Breast epithelium (tissue), 4 donors: ENCODE results near the gene THBS1. TPM values are rescaled to one million over a fixed set of nuclear protein-coding genes. Genes with fewer than 3 reads are reported as not detected.

Experiments
- DNase-seq, 2 donors: peaks; one replicate each; pipeline ENCODE4 v3.0.0-alpha.2; 2019; ENCODE audit warnings: low spot score in 2 of 2
- H3K27ac ChIP-seq, 2 donors: fragments of 200-600 bp; sonication (generic) in 1 of 2; one replicate each; pipeline ENCODE4 v1.5.1; 2016 to 2019; ENCODE audit warnings: mild to moderate bottlenecking in 1 of 2
- H3K27me3 ChIP-seq, 2 donors: fragments of 200-600 bp; sonication (generic) in 1 of 2; one replicate each; pipeline versions ENCODE4 v1.5.1 to v1.6.0; 2017 to 2019; ENCODE audit warnings: control low read depth in 1 of 2, mild to moderate bottlenecking in 1 of 2
- H3K36me3 ChIP-seq: fragments of 200-600 bp; one replicate; pipeline ENCODE4 v1.5.1; 2019
- H3K4me1 ChIP-seq, 2 donors: fragments of 200-600 bp; sonication (generic); one replicate each; pipeline ENCODE4 v1.5.1; 2016 to 2019; ENCODE audit warnings: control low read depth in 1 of 2
- H3K4me3 ChIP-seq, 3 donors: fragments of 200-600 bp; sonication (generic); 1 replicate in 2 of 3; 2 replicates in 1 of 3; pipeline ENCODE4 v1.5.1; 2016 to 2019; ENCODE audit warnings: mild to moderate bottlenecking in 3 of 3, moderate library complexity in 2 of 3
- H3K9me3 ChIP-seq, 2 donors: fragments of 200-600 bp; sonication (generic) in 1 of 2; one replicate each; pipeline ENCODE4 v1.5.1; 2016 to 2019; ENCODE audit warnings: control low read depth in 1 of 2
- CTCF ChIP-seq, 3 donors: fragments of 450-650 bp; IDR thresholded peaks; one replicate each; pipeline ENCODE4 v1.5.1; 2016 to 2017; ENCODE audit warnings: antibody characterized with exemption in 3 of 3, mild to moderate bottlenecking in 3 of 3, moderate library complexity in 3 of 3
- POLR2A ChIP-seq: fragments of 450-650 bp; IDR thresholded peaks from one replicate; pipeline ENCODE4 v1.6.1; 2016; ENCODE audit warnings: antibody characterized with exemption, mild to moderate bottlenecking, moderate library complexity
- POLR2AphosphoS5 ChIP-seq, 3 donors: sonication (generic); formaldehyde crosslinking; IDR thresholded peaks; one replicate each; pipeline ENCODE4 v1.6.1; 2017; ENCODE audit warnings: antibody characterized with exemption in 3 of 3
- intact Hi-C: fragments of 100-400 bp; cut with DNase I; formaldehyde crosslinking; loops from one replicate; pipeline ENCODE4 v1.15.1; 2023; ENCODE audit warnings: low total_unique reads
- total RNA-seq, 3 donors: library from RNA; depleted of rRNA; stranded (reverse); fragments of >200 nt; gene quantifications; one replicate each; pipeline ENCODE4 v1.1.0, GENCODE V29; 2016

Gene THBS1
- total RNA-seq, 3 donors from 2014 or later, result 106 to 623 (median 386) TPM

- Histone ChIP-seq H3K36me3 (no peaks in the 10 kb centered on the region), H3K4me1 (no peaks in the 10 kb centered on the region), H3K27me3 (no peaks in the 10 kb centered on the region), H3K27ac (no peak overlapping the region), H3K9me3 (no peaks in the 10 kb centered on the region), H3K4me3 (no peak overlapping the region)
- DNase-seq, result no peak
- intact Hi-C loops, result loop anchor here (5.0 kb wide), 1 partner anchor 1541 kb away; no protein-coding TSS in a partner anchor
- no peak for TF ChIP-seq POLR2A
- TF ChIP-seq CTCF (IDR thresholded peaks at IDR 0.05), result no peak
- no peak for TF ChIP-seq POLR2AphosphoS5 (IDR thresholded peaks at IDR 0.05)
These were observed 62.8 kb downstream of the THBS1 start for GRCh38 chr15:39643727-39644126.

GRCh38 chr15:39644136-39644535 is 63.3 kb downstream of the THBS1 start:
- Histone ChIP-seq H3K9me3 (no peaks in the 10 kb centered on the region), H3K27ac (no peak overlapping the region), H3K27me3 (no peaks in the 10 kb centered on the region), H3K4me3 (no peak overlapping the region), H3K36me3 (no peaks in the 10 kb centered on the region), H3K4me1 (no peaks in the 10 kb centered on the region)
- no peak for DNase-seq
- TF ChIP-seq POLR2AphosphoS5 (IDR thresholded peaks at IDR 0.05), result no peak
- TF ChIP-seq POLR2A, result no peak
- TF ChIP-seq CTCF (IDR thresholded peaks at IDR 0.05), result no peak
- intact Hi-C loops, result loop anchor here (5.0 kb wide), 1 partner anchor 1542 kb away; no protein-coding TSS in a partner anchor

GRCh38 chr15:39645138-39645975 is 64.5 kb downstream of the THBS1 start:
- no peaks in the 10 kb centered on the region for H3K36me3 ChIP-seq
- no peak overlapping the region for H3K27ac ChIP-seq
- TF ChIP-seq POLR2AphosphoS5 (IDR thresholded peaks at IDR 0.05) (no peak), CTCF (IDR thresholded peaks at IDR 0.05) (no peak), POLR2A (no peak)
- H3K4me3 ChIP-seq, result no peak overlapping the region
- no peaks in the 10 kb centered on the region for H3K9me3 ChIP-seq
- no peaks in the 10 kb centered on the region for H3K27me3 ChIP-seq
- no peak for DNase-seq
- no peaks in the 10 kb centered on the region for H3K4me1 ChIP-seq
- intact Hi-C loops, result no loop called here

- Histone ChIP-seq H3K27me3 (no peaks in the 10 kb centered on the region), H3K36me3 (no peaks in the 10 kb centered on the region), H3K4me3 (no peak overlapping the region), H3K9me3 (no peaks in the 10 kb centered on the region), H3K27ac (no peak overlapping the region), H3K4me1 (no peaks in the 10 kb centered on the region)
- intact Hi-C loops, result no loop called here
- TF ChIP-seq POLR2AphosphoS5 (IDR thresholded peaks at IDR 0.05), result no peak
- TF ChIP-seq POLR2A, result no peak
- no peak for TF ChIP-seq CTCF (IDR thresholded peaks at IDR 0.05)
- DNase-seq, result no peak
These were observed 65.0 kb downstream of the THBS1 start for GRCh38 chr15:39645976-39646257.

- TF ChIP-seq POLR2AphosphoS5 (IDR thresholded peaks at IDR 0.05), result no peak
- no peak for TF ChIP-seq CTCF (IDR thresholded peaks at IDR 0.05)
- intact Hi-C loops, result no loop called here
These were observed 65.5 kb downstream of the THBS1 start for GRCh38 chr15:39646425-39646824.

More at GRCh38 chr15:39646425-39646824, 65.5 kb downstream of the THBS1 start:
- no peak for DNase-seq
- H3K36me3 ChIP-seq, result no peaks in the 10 kb centered on the region
- no peaks in the 10 kb centered on the region for H3K9me3 ChIP-seq
- H3K27me3 ChIP-seq, result no peaks in the 10 kb centered on the region
- no peak overlapping the region for H3K27ac ChIP-seq
- H3K4me1 ChIP-seq, result no peaks in the 10 kb centered on the region
- no peak overlapping the region for H3K4me3 ChIP-seq
